Measurements from ENCODE around the gene PURA. TPM values are rescaled to one million over a fixed set of nuclear protein-coding genes. Genes with fewer than 3 reads are reported as not detected.
A peak's percentile ranks its signal among the peaks of the same experiment; 100 is the strongest.

Gene PURA
- 10 to 100 TPM; 11.9 to 14.2 TPM for total RNA-seq

DNA sequence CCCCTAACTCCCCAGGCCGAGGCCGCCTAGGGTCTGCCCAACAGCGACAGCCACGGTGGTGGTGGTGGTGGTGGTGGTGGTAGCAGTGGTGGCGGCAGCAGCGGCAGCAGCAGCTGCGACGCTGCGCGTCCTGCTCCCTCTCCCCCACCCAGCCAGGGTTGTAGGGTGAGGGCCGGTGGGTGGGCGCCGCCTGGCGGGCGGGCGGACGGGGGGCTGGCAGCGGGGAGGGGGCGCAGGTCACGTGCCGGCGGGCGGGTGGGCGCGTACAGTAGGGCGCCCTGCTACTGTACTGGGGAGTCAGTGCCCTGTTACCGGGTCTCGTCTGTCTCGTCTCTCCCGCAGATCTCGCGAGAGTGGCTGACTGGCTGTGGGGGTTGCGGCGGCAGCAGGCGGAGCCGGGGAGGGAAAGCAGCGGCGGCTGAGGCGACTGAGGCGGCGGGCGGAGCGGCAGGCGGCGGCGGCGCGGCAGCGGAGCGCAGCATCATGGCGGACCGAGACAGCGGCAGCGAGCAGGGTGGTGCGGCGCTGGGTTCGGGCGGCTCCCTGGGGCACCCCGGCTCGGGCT is at the start of gene PURA:
Gene PURA, plus strand, starts transcription at position 411 of the 565 bp plus-strand sequence. Its CDS starts 73 bp downstream, at position 484.
- Mint-ChIP-seq H3K27me3 (ENCODE audit: low read depth) (peaks cover 6% of the 10 kb centered on the region), H3K4me1 (ENCODE audit: low read depth) (peaks cover 79% of the 10 kb centered on the region), H3K27ac (peak within 1 kb of the TSS; percentile 84), H3K4me3 (peak within 1 kb of the TSS; percentile 89 to 94), H3K36me3 (ENCODE audit: insufficient read depth in 2 of 2) (peaks cover 1 to 4% of the 10 kb centered on the region in 2 donors), H3K9me3 (no peaks in the 10 kb centered on the region)
- ATAC-seq (replicated peaks in 1 of 2), result peak; percentile 92 to 93
- DNase-seq, result peak; percentile 97 to 98

DNA sequence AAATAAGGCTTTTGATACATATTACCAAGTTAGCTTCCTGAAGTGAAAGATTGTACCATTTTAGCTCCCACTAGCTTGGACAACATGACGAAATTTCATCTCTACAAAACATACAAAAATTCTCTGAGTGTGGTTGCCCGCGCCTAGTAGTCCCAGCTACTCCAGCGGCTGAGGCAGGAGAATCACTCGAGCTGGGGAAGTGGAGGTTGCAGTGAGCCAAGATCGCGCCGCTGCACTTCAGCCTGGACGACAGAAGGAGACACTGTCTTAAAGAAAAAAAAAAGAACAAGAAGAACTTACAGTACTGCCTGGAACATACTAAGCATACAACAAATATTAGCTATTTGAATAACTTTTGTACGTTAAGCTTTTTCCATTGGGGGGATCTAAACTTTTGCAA is 41.1 kb upstream of the PURA start:
- Mint-ChIP-seq H3K4me1 (ENCODE audit: low read depth) (no peaks in the 10 kb centered on the region), H3K27ac (no peak overlapping the region), H3K4me3 (no peak overlapping the region), H3K27me3 (ENCODE audit: low read depth) (peaks cover 16% of the 10 kb centered on the region), H3K9me3 (no peaks in the 10 kb centered on the region), H3K36me3 (ENCODE audit: insufficient read depth in 2 of 2) (no peaks in the 10 kb centered on the region)
- DNase-seq, result no peak
- ATAC-seq (replicated peaks in 1 of 2), result no peak

DNA sequence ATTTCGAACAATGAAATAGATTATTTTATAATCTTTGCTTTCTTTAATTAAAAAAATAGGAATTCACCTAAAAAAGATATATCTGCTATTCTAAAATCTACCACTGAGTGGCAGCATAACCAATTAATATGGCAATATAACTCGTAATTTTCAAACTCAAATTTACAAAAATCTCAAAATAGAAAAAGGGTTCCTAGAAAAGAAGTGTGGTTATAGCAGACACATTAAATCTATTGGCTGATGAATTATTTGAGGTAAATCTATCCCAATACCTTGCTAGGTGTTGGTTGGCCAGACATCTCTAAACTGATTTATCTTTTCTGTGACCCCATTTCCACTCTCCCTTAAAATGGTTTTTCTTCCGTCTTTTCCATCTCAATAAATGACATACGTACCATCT is 40.6 kb upstream of the PURA start:
- H3K4me1 Mint-ChIP-seq (ENCODE audit: low read depth), result no peaks in the 10 kb centered on the region
- H3K27ac Mint-ChIP-seq, result no peak overlapping the region
- H3K27me3 Mint-ChIP-seq (ENCODE audit: low read depth), result peaks cover 16% of the 10 kb centered on the region
- no peak overlapping the region for H3K4me3 Mint-ChIP-seq
- ATAC-seq (replicated peaks in 1 of 2), result no peak
- no peak for DNase-seq
- no peaks in the 10 kb centered on the region for H3K9me3 Mint-ChIP-seq
- H3K36me3 Mint-ChIP-seq (ENCODE audit: insufficient read depth in 2 of 2), result no peaks in the 10 kb centered on the region

DNA sequence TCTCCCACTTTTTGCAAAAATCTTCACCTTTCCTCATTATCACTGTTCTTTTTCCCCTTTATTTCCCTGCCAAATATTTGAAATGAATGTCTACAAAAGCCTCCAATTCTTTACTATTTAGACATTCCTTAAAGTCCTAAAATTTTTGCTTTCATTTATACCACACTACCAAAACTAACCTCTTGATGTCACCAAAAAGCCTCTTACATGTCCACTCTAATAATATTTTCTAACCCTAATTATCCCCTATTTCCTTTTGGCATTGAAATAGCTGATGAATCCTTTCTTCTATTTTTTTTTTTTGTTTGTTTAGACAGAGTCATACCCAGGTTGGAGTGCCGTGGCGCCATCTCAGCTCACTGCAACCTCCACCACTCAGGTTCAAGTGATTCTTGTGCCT is 38.5 kb upstream of the PURA start:
- no peak for ATAC-seq (replicated peaks in 1 of 2)
- DNase-seq, result no peak
- H3K36me3 Mint-ChIP-seq (ENCODE audit: insufficient read depth in 2 of 2), result no peaks in the 10 kb centered on the region

DNA sequence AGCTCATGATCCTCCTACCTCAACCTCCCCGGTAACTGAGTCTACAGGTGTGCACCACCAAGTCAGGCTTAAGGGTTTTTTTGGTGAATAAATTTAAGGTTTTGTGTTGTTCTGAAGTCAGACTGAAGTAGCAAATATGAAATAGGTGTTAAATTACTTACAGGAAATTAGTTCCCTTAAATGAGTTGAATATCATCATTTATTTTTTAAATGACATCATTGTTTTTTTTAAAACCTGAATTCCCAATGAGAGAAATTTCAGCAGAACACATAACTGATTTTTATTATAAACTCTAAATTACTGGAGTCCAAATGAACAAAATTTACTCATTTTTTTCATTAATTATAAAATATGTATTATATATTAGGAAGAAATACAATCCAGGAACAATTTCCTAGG is 37.8 kb upstream of the PURA start:
- Mint-ChIP-seq H3K27me3 (ENCODE audit: low read depth) (peaks cover 8% of the 10 kb centered on the region), H3K36me3 (ENCODE audit: insufficient read depth in 2 of 2) (no peaks in the 10 kb centered on the region), H3K4me1 (ENCODE audit: low read depth) (no peaks in the 10 kb centered on the region), H3K9me3 (no peaks in the 10 kb centered on the region), H3K27ac (no peak overlapping the region), H3K4me3 (no peak overlapping the region)
- DNase-seq (no peak), ATAC-seq (replicated peaks in 1 of 2) (no peak)

More for the DNA sequence above, 38.5 kb upstream of the PURA start:
- no peak overlapping the region for H3K4me3 Mint-ChIP-seq
- H3K9me3 Mint-ChIP-seq, result no peaks in the 10 kb centered on the region
- no peaks in the 10 kb centered on the region for H3K4me1 Mint-ChIP-seq (ENCODE audit: low read depth)
- peaks cover 8% of the 10 kb centered on the region for H3K27me3 Mint-ChIP-seq (ENCODE audit: low read depth)
- H3K27ac Mint-ChIP-seq, result no peak overlapping the region

DNA sequence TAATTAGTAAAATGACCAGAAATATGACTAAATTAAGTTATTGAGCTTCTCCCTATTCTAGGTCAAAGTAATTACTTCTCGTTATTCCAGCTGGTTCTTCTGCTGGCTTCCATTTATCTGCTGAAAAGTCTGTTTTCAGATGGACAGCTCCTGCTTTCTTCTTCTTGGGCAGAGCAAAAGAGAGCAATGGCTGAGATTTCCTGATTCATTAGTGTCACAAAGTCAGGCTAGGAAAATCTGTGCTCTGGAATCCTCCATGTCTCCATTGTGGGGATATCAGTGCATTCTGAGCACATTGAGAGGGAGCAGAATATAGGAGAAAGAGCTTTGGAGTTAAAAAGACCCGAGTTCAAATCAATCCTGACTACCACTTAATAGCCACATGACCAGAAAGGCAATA is 37.1 kb upstream of the PURA start:
- Mint-ChIP-seq H3K4me3 (no peak overlapping the region), H3K27ac (no peak overlapping the region), H3K9me3 (no peaks in the 10 kb centered on the region), H3K27me3 (ENCODE audit: low read depth) (peaks cover 8% of the 10 kb centered on the region), H3K4me1 (ENCODE audit: low read depth) (no peaks in the 10 kb centered on the region), H3K36me3 (ENCODE audit: insufficient read depth in 2 of 2) (no peaks in the 10 kb centered on the region)
- ATAC-seq (replicated peaks in 1 of 2) (no peak), DNase-seq (no peak)

DNA sequence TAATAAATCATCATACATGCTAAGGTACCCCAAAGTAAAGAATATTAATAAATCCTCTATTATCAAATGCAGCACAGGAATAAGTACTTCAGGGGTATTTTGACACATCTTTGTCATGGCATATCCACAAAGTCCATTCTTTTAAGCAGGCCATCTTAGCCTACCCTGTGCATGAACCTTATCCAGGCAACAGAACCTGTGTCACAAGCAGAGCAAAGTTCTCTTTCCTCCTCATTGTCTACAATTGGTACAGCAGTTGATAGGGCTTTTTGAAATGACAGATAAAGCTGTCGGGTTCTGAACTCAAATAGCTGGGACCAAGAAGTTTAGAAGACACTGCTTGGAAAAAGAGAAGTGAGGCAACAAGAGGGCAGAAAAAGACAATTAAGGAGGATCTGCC is 30.8 kb upstream of the PURA start:
- ATAC-seq (replicated peaks in 1 of 2) (no peak), DNase-seq (no peak)
- Mint-ChIP-seq H3K27me3 (ENCODE audit: low read depth) (peaks cover 12% of the 10 kb centered on the region), H3K4me3 (no peak overlapping the region), H3K4me1 (ENCODE audit: low read depth) (no peaks in the 10 kb centered on the region), H3K27ac (no peak overlapping the region), H3K9me3 (no peaks in the 10 kb centered on the region), H3K36me3 (ENCODE audit: insufficient read depth in 2 of 2) (no peaks in the 10 kb centered on the region)

DNA sequence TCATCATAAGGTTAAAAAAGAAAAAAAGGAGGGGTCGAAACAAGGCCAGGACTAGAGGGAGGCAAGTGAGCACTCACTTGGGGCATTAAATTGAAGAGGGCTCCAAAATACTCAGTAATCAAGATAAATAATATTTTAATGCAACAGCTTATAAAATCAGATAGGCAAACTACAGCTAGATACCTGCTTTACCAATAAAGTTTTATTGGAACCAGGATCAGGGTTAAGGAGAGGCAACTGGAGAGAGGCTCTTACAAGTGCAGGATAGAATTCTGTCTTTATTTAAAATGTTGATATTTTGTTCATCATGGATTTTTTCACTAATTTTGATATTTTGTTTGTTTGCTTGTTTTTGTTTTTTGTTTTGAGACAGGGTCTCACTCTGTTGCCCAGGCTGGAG is 30.3 kb upstream of the PURA start:
- Mint-ChIP-seq H3K9me3 (no peaks in the 10 kb centered on the region), H3K27me3 (ENCODE audit: low read depth) (peaks cover 12% of the 10 kb centered on the region), H3K4me3 (no peak overlapping the region), H3K4me1 (ENCODE audit: low read depth) (no peaks in the 10 kb centered on the region), H3K27ac (no peak overlapping the region), H3K36me3 (ENCODE audit: insufficient read depth in 2 of 2) (no peaks in the 10 kb centered on the region)
- DNase-seq (no peak), ATAC-seq (replicated peaks in 1 of 2) (no peak)

DNA sequence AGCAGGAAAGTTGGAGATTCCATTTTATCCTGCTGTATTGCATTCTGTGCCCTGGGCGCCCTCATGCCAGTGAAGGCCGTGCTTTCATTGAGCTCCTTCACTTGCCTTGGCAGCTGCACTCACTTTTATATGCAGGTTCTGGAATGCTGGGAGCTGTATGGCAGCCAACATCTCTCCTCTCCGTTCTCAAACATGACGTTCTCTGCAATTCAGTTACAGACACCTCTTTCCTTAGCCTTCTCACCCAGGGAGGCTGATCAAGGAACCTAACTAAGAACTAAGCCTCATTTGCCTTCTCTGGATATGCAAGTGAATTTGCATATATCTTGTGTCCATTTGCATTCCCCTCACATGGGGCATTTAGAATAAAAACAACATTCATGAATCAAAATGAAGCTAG is 29.4 kb upstream of the PURA start:
- Mint-ChIP-seq H3K4me1 (ENCODE audit: low read depth) (no peaks in the 10 kb centered on the region), H3K9me3 (peaks cover 3 to 5% of the 10 kb centered on the region in 2 donors), H3K27ac (no peak overlapping the region), H3K4me3 (no peak overlapping the region), H3K36me3 (ENCODE audit: insufficient read depth in 2 of 2) (peaks cover 3 to 5% of the 10 kb centered on the region in 2 donors), H3K27me3 (ENCODE audit: low read depth) (peaks cover 12% of the 10 kb centered on the region)
- ATAC-seq (replicated peaks in 1 of 2) (no peak), DNase-seq (no peak)

DNA sequence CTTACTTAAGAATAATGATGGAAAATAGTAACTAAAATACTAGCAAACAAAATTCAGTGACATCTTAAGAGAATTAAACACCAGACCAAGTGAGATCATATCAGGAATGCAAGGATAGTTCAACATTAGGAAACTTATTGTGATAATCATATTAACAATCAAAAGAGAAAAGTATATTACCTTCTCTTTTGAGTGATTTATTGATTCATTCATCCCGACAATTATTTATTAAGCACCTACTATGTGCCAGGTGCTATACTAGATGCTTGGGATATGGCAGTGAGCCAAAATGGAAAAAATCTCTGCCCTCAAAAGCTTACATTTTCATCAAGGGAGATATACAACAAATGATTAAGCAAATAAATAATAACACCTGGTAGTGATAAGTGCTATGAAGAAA is 23.7 kb upstream of the PURA start:
- no peaks in the 10 kb centered on the region for H3K4me1 Mint-ChIP-seq (ENCODE audit: low read depth)
- H3K27ac Mint-ChIP-seq, result no peak overlapping the region
- DNase-seq (no peak), ATAC-seq (replicated peaks in 1 of 2) (no peak)
- peaks cover 10 to 14% of the 10 kb centered on the region in 2 donors for H3K9me3 Mint-ChIP-seq
- H3K36me3 Mint-ChIP-seq (ENCODE audit: insufficient read depth in 2 of 2), result peaks cover 3 to 11% of the 10 kb centered on the region in 2 donors
- H3K27me3 Mint-ChIP-seq (ENCODE audit: low read depth), result peaks cover 10% of the 10 kb centered on the region
- no peak overlapping the region for H3K4me3 Mint-ChIP-seq

DNA sequence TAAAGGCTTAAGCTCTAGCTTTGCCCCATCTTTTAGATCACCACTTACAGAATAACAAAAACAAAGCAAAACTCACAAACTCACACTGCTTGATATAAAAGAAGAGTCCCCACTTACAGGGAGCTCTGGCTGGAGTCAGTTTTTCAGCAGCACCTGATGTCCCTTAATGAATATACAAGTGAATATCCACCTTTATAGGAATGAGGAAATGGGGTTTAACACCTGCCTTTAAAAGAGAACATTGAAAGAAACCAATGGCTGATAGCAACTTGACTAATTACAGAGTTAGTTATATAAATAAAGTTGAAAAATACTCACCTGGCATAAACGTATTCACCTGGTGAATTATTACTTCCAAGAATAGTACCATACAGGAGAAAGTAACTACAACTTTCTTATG is 20.7 kb upstream of the PURA start:
- DNase-seq (no peak), ATAC-seq (replicated peaks in 1 of 2) (no peak)
- no peak overlapping the region for H3K4me3 Mint-ChIP-seq
- H3K9me3 Mint-ChIP-seq, result peaks cover 10 to 14% of the 10 kb centered on the region in 2 donors
- peaks cover 3 to 11% of the 10 kb centered on the region in 2 donors for H3K36me3 Mint-ChIP-seq (ENCODE audit: insufficient read depth in 2 of 2)
- no peaks in the 10 kb centered on the region for H3K4me1 Mint-ChIP-seq (ENCODE audit: low read depth)
- H3K27me3 Mint-ChIP-seq (ENCODE audit: low read depth), result peaks cover 6% of the 10 kb centered on the region
- H3K27ac Mint-ChIP-seq, result no peak overlapping the region

DNA sequence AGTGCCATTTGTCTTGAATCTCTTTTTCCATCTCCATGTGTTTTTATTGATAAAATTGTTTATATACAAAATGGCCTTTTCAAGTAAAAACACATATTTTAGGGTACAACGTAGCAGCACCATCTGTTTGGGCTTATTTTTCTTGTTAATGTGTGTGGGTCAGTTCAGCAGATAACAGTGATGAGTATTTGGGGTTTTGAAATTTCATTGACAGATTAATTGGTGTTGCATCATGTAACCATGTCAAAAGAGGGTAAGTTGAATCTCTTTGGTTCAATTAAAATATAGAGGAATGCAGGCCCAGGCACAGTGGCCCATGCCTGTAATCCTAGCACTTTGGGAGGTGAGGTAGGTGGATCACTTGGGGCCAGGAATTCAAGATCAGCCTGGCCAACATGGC is 20.0 kb upstream of the PURA start:
- peaks cover 6% of the 10 kb centered on the region for H3K27me3 Mint-ChIP-seq (ENCODE audit: low read depth)
- no peak for ATAC-seq (replicated peaks in 1 of 2)

DNA sequence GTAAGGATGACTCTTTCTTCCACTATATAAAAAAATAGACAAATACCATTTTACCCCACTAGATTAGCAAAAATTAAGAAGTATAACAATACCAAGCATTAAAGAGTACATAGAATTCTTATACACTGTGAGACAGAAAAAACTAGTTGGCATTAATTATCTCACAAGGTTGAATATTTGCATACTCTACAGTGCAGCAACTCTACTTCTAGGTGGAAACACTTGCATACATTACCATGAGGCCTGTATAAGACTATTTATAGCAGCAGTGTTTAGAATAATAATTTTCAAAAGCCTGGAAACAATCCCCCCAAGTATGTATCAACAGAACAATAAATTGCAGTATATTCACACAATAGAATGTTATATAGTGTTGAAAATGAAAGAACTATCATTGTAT is 19.0 kb upstream of the PURA start:
- Mint-ChIP-seq H3K4me1 (ENCODE audit: low read depth) (no peaks in the 10 kb centered on the region), H3K9me3 (peaks cover 7 to 9% of the 10 kb centered on the region in 2 donors), H3K4me3 (no peak overlapping the region), H3K27me3 (ENCODE audit: low read depth) (peaks cover 8% of the 10 kb centered on the region), H3K27ac (no peak overlapping the region), H3K36me3 (ENCODE audit: insufficient read depth in 2 of 2) (peaks cover 0 to 6% of the 10 kb centered on the region in 2 donors)
- DNase-seq (no peak), ATAC-seq (replicated peaks in 1 of 2) (no peak)

More for the DNA sequence above, 20.0 kb upstream of the PURA start:
- H3K4me3 Mint-ChIP-seq, result no peak overlapping the region
- no peak for DNase-seq
- H3K27ac Mint-ChIP-seq, result no peak overlapping the region
- H3K4me1 Mint-ChIP-seq (ENCODE audit: low read depth), result no peaks in the 10 kb centered on the region
- peaks cover 3 to 11% of the 10 kb centered on the region in 2 donors for H3K36me3 Mint-ChIP-seq (ENCODE audit: insufficient read depth in 2 of 2)
- H3K9me3 Mint-ChIP-seq, result peaks cover 10 to 14% of the 10 kb centered on the region in 2 donors

DNA sequence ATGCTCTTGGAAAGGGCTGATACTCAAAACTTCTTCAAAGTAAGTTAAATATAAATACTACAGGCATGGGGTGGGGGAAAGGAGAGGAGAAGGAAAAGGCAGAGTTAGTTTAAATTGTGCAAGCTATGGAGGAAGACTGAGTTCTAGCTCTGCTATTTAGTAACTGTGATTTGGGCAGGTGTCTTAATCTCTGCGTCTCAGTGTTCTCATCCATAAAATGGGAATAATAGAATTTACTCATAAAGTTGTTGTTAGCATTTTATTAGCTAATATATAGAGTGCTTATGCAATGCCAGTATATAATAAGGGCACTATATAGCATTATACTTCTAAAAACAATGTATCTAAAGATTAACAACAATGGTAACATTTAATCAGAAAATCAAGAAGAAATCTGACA is 12.7 kb upstream of the PURA start:
- H3K27ac Mint-ChIP-seq, result no peak overlapping the region
- DNase-seq, result no peak
- no peaks in the 10 kb centered on the region for H3K9me3 Mint-ChIP-seq
- no peak overlapping the region for H3K4me3 Mint-ChIP-seq
- peaks cover 2% of the 10 kb centered on the region for H3K4me1 Mint-ChIP-seq (ENCODE audit: low read depth)
- H3K27me3 Mint-ChIP-seq (ENCODE audit: low read depth), result peaks cover 16% of the 10 kb centered on the region
- H3K36me3 Mint-ChIP-seq (ENCODE audit: insufficient read depth in 2 of 2), result no peaks in the 10 kb centered on the region
- no peak for ATAC-seq (replicated peaks in 1 of 2)

All from activated T-cell treated with anti-CD3 and anti-CD28 coated beads, Interleukin-2, amount 50 U/mL, for 72 hours (primary cell).